DND-41 (cell line): ENCODE results near the gene TADA2A.

Experiments used
- EZH2 ChIP-seq: IDR thresholded peaks from 3 replicates; pipeline ENCODE4 v1.6.1; 2012; ENCODE audit warnings: borderline replicate concordance, low read depth, mild to moderate bottlenecking, moderate library complexity, low read length, inconsistent platforms; ENCODE audit not compliant: severe bottlenecking
- TF ChIP-seq, protein P1 (sequence below): IDR thresholded peaks from 2 replicates; pipeline ENCODE4 v1.5.1; 2012; ENCODE audit warnings: borderline replicate concordance, low read length, moderate library complexity, mild to moderate bottlenecking; ENCODE audit not compliant: poor library complexity, severe bottlenecking; ENCODE audit errors: extremely low read depth

DNA sequence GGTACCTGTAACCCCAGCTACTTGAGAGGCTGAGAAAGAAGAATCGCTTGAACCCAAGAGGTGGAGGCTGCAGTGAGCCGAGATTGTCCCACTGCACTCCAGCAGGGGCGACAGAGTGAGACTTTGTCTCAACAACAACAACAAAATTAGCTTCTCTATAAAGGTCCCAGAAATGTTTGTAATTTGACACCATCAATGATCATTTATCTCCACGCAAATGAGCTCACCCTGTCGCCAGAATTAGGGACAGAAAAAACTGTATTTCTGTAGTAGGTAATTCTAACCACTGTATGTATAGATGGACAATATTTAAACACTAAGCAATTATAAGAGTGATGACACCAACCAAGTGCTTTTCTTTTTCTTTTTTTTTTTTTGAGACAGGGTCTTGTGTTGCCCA, 20.2 kb upstream of the TADA2A start:
- TF ChIP-seq, protein P1, sequence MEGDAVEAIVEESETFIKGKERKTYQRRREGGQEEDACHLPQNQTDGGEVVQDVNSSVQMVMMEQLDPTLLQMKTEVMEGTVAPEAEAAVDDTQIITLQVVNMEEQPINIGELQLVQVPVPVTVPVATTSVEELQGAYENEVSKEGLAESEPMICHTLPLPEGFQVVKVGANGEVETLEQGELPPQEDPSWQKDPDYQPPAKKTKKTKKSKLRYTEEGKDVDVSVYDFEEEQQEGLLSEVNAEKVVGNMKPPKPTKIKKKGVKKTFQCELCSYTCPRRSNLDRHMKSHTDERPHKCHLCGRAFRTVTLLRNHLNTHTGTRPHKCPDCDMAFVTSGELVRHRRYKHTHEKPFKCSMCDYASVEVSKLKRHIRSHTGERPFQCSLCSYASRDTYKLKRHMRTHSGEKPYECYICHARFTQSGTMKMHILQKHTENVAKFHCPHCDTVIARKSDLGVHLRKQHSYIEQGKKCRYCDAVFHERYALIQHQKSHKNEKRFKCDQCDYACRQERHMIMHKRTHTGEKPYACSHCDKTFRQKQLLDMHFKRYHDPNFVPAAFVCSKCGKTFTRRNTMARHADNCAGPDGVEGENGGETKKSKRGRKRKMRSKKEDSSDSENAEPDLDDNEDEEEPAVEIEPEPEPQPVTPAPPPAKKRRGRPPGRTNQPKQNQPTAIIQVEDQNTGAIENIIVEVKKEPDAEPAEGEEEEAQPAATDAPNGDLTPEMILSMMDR, result no peak
- TF ChIP-seq EZH2, result no peak
